Activated gamma-delta T cell treated with Interleukin-2 at 50 U/mL for 16 hours (primary cell): Measurements from ENCODE around the gene KLHL17.
A peak's percentile ranks its signal among the peaks of the same experiment; 100 is the strongest.
"Not testable (repeated sequence)": the region's sequence is repeated elsewhere in the genome, so short reads cannot be mapped to it uniquely, and the experiment has no call there.

ENCODE experiments used
- DNase-seq: peaks from one replicate; pipeline ENCODE4 v3.0.0-alpha.2; 2020

The KLHL17 gene

GRCh38 chr1:970242-970972 lies 10.0 kb downstream of the KLHL17 start:
- no peak for DNase-seq

GRCh38 chr1:970973-971730 lies 10.8 kb downstream of the KLHL17 start:
- no peak for DNase-seq

- no peak for DNase-seq
Measured at GRCh38 chr1:971751-972506, 11.5 kb downstream of the KLHL17 start.

GRCh38 chr1:972726-973458 lies 12.5 kb downstream of the KLHL17 start:
- no peak for DNase-seq

- no peak for DNase-seq
Measured at GRCh38 chr1:973459-974292, 13.3 kb downstream of the KLHL17 start.

DNA sequence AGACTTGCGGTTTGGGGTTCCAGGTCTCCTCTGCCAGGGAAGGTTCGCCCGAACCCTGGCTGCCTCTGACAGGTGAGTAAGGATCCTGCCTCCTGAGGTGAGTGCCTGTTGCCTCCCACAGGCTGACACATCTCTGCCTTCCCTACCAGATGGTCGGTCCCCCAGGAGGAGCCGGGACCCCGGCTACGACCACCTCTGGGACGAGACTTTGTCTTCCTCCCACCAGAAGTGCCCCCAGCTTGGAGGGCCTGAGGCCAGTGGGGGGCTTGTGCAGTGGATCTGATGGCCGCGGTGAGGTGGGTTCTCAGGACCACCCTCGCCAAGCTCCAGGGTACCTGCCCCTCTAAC lies 13.9 kb downstream of the KLHL17 start:
- no peak for DNase-seq

- DNase-seq: no peak
Measured at GRCh38 chr1:974687-975328, 14.4 kb downstream of the KLHL17 start.

DNA sequence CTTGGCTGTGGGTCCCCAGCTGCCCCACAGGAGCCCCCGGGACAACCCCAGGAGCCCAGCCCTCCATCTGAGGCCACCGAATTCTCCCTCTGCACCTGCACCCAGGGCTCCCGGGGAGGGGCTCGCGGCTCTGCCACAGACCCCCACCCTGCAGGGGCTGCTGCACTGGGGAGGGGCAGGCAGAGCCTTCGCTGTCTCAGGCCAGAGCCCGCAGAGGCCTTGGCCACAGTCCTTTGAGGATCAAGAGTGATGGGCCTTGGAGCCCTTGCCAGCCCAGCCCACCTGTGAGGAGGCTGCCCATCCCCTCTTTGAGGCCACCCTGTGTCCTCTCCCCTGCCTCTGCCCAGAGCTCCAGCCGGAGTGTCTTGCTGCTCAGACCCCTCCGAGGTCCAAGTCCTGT lies 15.0 kb downstream of the KLHL17 start:
- no peak for DNase-seq

DNA sequence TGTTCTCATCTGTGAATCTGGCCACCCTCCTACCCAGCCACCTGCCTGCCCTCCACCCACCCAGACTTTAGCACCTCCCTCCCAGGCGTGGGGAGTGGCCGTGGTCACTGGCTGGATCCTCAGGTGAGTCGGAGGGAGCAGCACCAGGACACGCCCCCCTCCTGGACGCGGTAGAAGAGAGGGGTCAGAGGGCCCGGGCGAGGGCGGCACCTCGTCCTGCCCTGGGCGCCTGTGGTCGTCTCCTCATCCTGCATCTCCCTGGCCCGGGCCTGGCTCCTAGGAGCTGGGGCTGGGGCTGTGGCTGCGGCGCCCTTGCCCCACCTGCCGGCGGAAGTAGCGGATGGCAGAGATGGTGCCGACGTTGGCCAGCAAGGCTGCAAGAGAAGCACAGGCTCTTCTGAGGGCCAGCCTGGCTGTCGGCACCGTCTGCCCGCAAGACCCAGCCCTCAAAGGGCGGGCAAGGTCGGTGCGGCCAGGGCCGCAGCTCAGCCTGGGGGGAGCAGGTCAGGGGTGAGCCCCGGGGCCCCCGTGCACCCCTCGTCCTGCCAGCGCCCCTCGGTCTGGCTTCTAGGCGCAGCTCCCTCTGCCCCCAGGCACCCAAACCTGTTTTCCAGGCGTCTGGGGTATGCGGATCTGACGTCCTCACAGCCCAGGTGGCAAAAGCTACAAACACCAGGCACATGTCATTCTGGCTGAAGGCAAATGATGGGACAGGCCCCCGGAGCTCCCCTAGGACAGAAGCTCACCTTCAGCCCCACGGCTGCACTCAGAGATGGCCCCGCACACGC lies 15.7 kb downstream of the KLHL17 start:
- DNase-seq: peak; percentile 63

DNA sequence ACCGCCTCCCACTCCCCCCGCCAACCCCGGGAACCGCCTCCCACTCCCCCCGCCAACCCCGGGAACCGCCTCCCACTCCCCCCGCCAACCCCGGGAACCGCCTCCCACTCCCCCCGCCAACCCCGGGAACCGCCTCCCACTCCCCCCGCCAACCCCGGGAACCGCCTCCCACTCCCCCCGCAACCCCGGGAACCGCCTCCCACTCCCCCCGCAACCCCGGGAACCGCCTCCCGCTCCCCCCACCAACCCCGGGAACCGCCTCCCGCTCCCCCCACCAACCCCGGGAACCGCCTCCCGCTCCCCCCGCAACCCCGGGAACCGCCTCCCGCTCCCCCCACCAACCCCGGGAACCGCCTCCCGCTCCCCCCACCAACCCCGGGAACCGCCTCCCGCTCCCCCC lies 16.4 kb downstream of the KLHL17 start:
- not testable (repeated sequence) for DNase-seq

GRCh38 chr1:978069-978834 lies 17.9 kb downstream of the KLHL17 start:
- DNase-seq: no peak

GRCh38 chr1:978835-979743 lies 18.7 kb downstream of the KLHL17 start:
- DNase-seq: no peak

DNA sequence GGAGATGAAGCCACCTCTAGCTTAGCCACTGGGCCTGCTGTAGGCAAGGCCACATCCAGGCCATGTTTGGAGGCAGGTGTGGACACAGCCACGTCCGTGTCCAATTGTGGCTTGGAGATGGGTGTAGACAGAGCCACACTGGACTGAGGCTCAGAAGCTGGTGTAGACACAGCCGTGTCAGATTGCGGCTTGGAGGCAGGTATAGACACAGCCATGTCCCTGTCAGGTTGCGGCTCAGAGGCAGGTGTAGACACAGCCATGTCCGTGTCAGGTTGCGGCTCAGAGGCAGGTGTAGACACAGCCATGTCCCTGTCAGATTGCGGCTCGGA lies 19.3 kb downstream of the KLHL17 start:
- DNase-seq: no peak

GRCh38 chr1:980137-980571 lies 19.8 kb downstream of the KLHL17 start:
- DNase-seq: no peak

- DNase-seq: no peak
Measured at GRCh38 chr1:980602-981395, 20.4 kb downstream of the KLHL17 start.

- no peak for DNase-seq
Measured at GRCh38 chr1:981491-981954, 21.1 kb downstream of the KLHL17 start.

DNA sequence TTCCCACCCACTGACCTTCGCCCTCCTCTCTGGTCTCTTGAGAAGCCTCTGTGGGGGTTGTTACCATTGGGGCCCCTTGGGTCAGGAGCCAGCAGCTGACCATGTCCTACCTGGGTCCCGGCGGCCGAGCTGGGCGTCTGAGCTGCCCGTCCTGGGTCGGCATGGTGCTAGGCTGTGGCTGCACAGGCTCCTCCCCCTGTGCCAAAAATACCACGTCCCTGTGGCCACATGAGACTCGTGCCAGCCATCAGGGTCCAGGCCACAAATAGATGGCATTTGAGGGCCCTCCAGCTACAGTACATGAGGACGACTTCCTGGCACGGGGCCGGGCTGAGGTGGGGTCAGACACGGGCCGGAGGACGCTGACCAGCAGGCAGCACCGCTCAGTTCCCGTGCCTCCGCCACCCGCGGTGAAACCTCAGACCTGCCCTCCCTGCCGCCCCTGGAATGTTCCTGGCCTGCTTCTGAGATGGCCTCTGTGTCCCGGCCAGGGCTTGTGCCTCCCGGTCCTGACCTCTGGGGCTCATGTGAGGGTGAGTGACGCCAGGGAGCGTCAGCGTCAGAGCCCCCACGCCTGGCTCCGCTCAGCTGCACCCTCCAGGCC lies 21.7 kb downstream of the KLHL17 start, which contains the start of gene PERM1:
Gene PERM1 (minus strand): TSS at position 139 of the 604 bp plus-strand sequence. CDS start 1,064 bp downstream, outside the sequence.
- no peak for DNase-seq
